Regular cardiac myocyte (primary cell): ENCODE data around the gene PDCD4. TPM values are rescaled to one million over a fixed set of nuclear protein-coding genes. Genes with fewer than 3 reads are reported as not detected.

Source experiments
- total RNA-seq: library from RNA; depleted of rRNA; stranded (reverse); fragments of >200 nt; gene quantifications from 2 replicates; pipeline ENCODE4 v1.2.3, GENCODE V29; 2014

The PDCD4 gene
- 47.1 and 59.0 TPM in 2 replicates for total RNA-seq

GRCh38 chr10:110871298-110872084 is at the start of gene PDCD4:
Gene PDCD4 (plus strand): TSS chr10:110871928. CDS start chr10:110876028, 4,100 bp downstream.

DNA sequence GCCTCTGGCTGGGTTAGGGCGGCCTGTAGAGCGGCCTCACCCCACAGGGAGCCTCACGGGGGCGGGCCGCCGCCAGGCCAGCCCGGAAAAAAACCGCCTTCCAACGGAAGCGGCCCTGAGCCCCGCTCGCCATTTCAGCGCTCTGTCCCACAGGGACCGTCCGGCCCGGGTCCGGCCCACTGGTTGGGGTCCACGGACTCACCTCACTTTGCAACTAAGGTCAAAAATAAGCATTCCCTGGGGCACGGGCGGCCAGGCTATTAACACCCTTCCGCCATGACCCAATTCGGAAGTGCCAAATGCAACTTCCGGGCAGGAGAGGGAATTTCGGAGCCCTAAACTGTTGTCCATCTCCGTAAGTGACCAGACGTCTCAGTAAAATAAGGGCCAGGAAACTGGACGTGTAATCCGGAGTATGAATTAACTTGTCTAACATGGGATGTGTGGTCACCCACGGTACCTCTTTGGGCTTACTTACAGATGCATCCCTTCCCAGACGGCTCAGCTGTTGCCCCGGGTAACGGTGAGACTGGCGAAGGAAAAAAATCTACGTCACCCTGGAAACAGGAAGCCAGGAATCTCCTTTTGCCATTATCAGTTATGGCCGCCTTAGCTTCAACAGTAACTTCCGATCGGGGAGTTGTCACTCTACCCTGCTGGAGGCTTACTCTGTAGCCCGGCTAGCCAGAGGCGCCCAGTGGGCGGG is 47.1 kb downstream of the PDCD4 start, which contains the start of gene BBIP1:
TSS of gene BBIP1 (minus strand) at position 538 of the 706 bp plus-strand sequence. CDS start 1,023 bp downstream, outside the sequence.

DNA sequence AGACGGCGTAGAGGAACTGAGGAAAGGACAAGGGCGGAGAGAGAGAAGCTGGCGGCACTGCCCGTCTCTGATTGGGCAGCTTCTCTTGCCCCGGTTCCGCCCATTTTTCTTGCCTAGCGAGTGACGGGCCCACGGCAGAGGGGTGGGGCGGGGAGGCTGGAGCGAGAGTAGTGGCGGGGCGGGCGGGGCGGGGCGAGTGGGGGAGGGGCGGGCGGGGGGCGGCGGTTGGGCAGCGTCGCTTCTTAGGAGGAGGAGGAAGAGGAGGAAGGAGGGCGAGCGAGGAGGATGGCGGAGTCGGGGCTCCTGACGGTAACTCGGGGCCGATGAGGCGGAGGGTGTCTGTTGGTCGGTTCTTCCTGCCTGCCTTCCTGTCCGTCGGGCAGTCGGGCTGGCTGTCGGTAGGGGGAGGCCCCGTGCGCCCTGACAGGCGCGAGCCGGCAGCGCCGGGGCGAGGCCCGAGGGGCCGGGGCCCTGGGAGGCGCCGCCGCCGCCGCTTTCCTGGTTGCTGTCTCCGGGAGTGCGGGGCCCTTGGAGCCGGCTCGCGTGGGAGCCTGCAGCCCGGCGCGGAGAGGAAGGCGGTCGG is 47.7 kb downstream of the PDCD4 start, which contains the start of gene SHOC2:
TSS of gene SHOC2 (plus strand) at position 256 of the 583 bp plus-strand sequence. CDS start 44,755 bp downstream, outside the sequence.

Other genes with a start within 250 kb of the PDCD4 start
- gene RBM20, start 227.6 kb upstream of the PDCD4 start, total RNA-seq = 0.19 and 0.85 TPM in 2 replicates
- gene BBIP1, start 47.3 kb downstream of the PDCD4 start, total RNA-seq = 27.4 and 28.2 TPM in 2 replicates
- gene SHOC2, start 47.7 kb downstream of the PDCD4 start, total RNA-seq = 52.0 and 69.1 TPM in 2 replicates
- gene ADRA2A, start 205.1 kb downstream of the PDCD4 start, total RNA-seq = under 0.01 TPM in 1 of 2 replicates, not detected in the other